ENCODE measurements around the gene ZNF32. TPM values are rescaled to one million over a fixed set of nuclear protein-coding genes. Genes with fewer than 3 reads are reported as not detected.

ZNF32 gene
- polyA plus RNA-seq, 1 donor from 2014 or later = 162 TPM

GRCh38 chr10:43655311-43655710 is 6.6 kb upstream of the ZNF32 start:
- no peaks in the 10 kb centered on the region for H3K9me3 ChIP-seq (ENCODE audit: low read length)
- H3K4me3 ChIP-seq (ENCODE audit: low read length) = no peak overlapping the region
- no peaks in the 10 kb centered on the region for H3F3A ChIP-seq (ENCODE audit: insufficient read depth, low read length, poor library complexity, severe bottlenecking)
- H3K27ac ChIP-seq (ENCODE audit: low read length) = no peak overlapping the region
- no peaks in the 10 kb centered on the region for H4K20me1 ChIP-seq (ENCODE audit: insufficient read depth)
- H3K4me2 ChIP-seq (ENCODE audit: low read length) = no peak overlapping the region
- H3K79me2 ChIP-seq (replicated peaks; ENCODE audit: insufficient read depth, low read length) = no peaks in the 10 kb centered on the region
- no peaks in the 10 kb centered on the region for H3K36me3 ChIP-seq (ENCODE audit: insufficient read depth, low read length)
- H3K27me3 ChIP-seq (ENCODE audit: insufficient read depth, low read depth, low read length) = no peaks in the 10 kb centered on the region
- H2AFZ ChIP-seq (ENCODE audit: low read depth, low read length) = no peak overlapping the region
- no peaks in the 10 kb centered on the region for H3K9me2 ChIP-seq (ENCODE audit: insufficient read depth, low read length)
- TF ChIP-seq CTCF (IDR thresholded peaks at IDR 0.05; ENCODE audit: poor library complexity, severe bottlenecking) = no peak
- no peak for TF ChIP-seq EZH2 (IDR thresholded peaks at IDR 0.05; ENCODE audit: borderline replicate concordance, insufficient read depth, low read length, poor library complexity, severe bottlenecking)
- TF ChIP-seq RAD21 (conservative IDR thresholded peaks at IDR 0.05) = no peak
- no peak for TF ChIP-seq EP300 (conservative IDR thresholded peaks at IDR 0.05; ENCODE audit: poor library complexity, severe bottlenecking)
- TF ChIP-seq MXI1 (conservative IDR thresholded peaks at IDR 0.05; ENCODE audit: poor library complexity, severe bottlenecking) = no peak
- TF ChIP-seq REST (IDR thresholded peaks at IDR 0.05; ENCODE audit: borderline replicate concordance) = no peak
- TF ChIP-seq SMC3 (conservative IDR thresholded peaks at IDR 0.05; ENCODE audit: poor library complexity) = no peak
- TF ChIP-seq TAF1 (IDR thresholded peaks at IDR 0.05; ENCODE audit: low read depth) = no peak
- no peak for TF ChIP-seq POLR2AphosphoS5 (IDR thresholded peaks at IDR 0.05)
- H3K9ac ChIP-seq (ENCODE audit: low read length) = no peak overlapping the region

- Histone ChIP-seq H3K36me3 (ENCODE audit: insufficient read depth, low read length) (no peaks in the 10 kb centered on the region), H3F3A (ENCODE audit: insufficient read depth, low read length, poor library complexity, severe bottlenecking) (no peaks in the 10 kb centered on the region), H2AFZ (ENCODE audit: low read depth, low read length) (no peak overlapping the region), H3K9ac (ENCODE audit: low read length) (no peak overlapping the region), H3K27me3 (ENCODE audit: insufficient read depth, low read depth, low read length) (no peaks in the 10 kb centered on the region), H3K9me3 (ENCODE audit: low read length) (no peaks in the 10 kb centered on the region), H3K4me2 (ENCODE audit: low read length) (no peak overlapping the region), H3K9me2 (ENCODE audit: insufficient read depth, low read length) (no peaks in the 10 kb centered on the region), H3K27ac (ENCODE audit: low read length) (no peak overlapping the region), H4K20me1 (ENCODE audit: insufficient read depth) (no peaks in the 10 kb centered on the region), H3K4me3 (ENCODE audit: low read length) (no peak overlapping the region), H3K79me2 (replicated peaks; ENCODE audit: insufficient read depth, low read length) (no peaks in the 10 kb centered on the region)
- no peak for TF ChIP-seq CTCF (IDR thresholded peaks at IDR 0.05; ENCODE audit: poor library complexity, severe bottlenecking)
- no peak for TF ChIP-seq EZH2 (IDR thresholded peaks at IDR 0.05; ENCODE audit: borderline replicate concordance, insufficient read depth, low read length, poor library complexity, severe bottlenecking)
- TF ChIP-seq TAF1 (IDR thresholded peaks at IDR 0.05; ENCODE audit: low read depth) = no peak
- no peak for TF ChIP-seq RAD21 (conservative IDR thresholded peaks at IDR 0.05)
- no peak for TF ChIP-seq REST (IDR thresholded peaks at IDR 0.05; ENCODE audit: borderline replicate concordance)
- TF ChIP-seq POLR2AphosphoS5 (IDR thresholded peaks at IDR 0.05) = no peak
- TF ChIP-seq EP300 (conservative IDR thresholded peaks at IDR 0.05; ENCODE audit: poor library complexity, severe bottlenecking) = no peak
- TF ChIP-seq SMC3 (conservative IDR thresholded peaks at IDR 0.05; ENCODE audit: poor library complexity) = no peak
These were observed 5.1 kb upstream of the ZNF32 start for GRCh38 chr10:43653746-43654145.

All from neural cell (in vitro differentiated cells).